Tongue (tissue), 2 donors: Measurements from ENCODE around the gene TMA16. TPM values are rescaled to one million over a fixed set of nuclear protein-coding genes. Genes with fewer than 3 reads are reported as not detected.
"Not testable (repeated sequence)": the region's sequence is repeated elsewhere in the genome, so short reads cannot be mapped to it uniquely, and the experiment has no call there.

Experiments used
- DNase-seq: peaks from one replicate; pipeline ENCODE4 v3.0.0-alpha.2; 2015
- total RNA-seq: library from RNA; depleted of rRNA; stranded (reverse); fragments of >200 nt; gene quantifications from one replicate; pipeline ENCODE4 v1.2.3, GENCODE V29; 2014

The TMA16 gene
- total RNA-seq, 1 donor from 2014 or later, result 40.6 TPM

DNA sequence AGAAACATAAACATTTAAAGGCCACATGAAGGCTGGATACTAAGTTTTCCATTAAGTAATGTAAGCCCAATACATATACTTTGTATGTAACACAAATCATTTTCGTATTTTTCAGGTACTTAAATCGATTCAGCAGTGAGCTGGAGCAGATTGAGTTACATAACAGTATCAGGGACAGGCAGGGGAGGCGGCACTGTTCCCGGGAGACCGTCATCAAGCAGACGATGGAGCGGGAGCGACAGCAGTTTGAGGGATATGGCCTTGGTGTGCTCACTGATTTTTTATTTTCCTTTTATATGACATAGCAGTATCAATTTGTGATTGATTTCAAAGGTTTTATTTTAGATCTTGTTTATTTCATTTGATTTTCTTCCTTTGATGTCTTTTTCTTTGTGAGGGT, 20.7 kb downstream of the TMA16 start:
- no peak for DNase-seq

DNA sequence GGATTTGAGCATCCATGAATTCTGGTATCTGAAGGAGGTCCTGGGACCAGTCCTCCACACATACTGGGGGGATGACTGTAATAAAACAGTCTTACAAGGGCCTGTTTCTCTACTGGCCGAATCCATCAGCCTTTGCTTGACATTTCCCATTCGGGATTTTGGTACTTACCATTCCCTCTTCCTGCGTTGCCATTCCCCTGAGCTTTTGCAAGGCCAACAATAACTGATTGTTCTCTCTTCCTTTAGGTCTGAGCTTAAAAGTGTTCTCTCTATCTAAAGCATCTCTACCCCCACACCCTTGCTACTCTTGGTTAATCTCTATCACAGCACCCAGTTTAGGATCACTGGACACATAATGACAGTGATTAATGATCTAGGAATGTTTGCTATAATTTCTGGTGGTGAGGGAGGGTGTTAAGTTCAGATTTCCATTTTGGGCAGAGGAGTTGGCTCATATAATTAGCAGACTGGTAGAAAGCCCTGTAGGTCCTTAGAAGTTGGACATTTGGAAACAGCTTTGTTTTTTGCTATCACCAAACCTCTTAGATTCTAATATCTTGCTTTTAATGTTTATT, 29.4 kb downstream of the TMA16 start:
- DNase-seq, result no peak

DNA sequence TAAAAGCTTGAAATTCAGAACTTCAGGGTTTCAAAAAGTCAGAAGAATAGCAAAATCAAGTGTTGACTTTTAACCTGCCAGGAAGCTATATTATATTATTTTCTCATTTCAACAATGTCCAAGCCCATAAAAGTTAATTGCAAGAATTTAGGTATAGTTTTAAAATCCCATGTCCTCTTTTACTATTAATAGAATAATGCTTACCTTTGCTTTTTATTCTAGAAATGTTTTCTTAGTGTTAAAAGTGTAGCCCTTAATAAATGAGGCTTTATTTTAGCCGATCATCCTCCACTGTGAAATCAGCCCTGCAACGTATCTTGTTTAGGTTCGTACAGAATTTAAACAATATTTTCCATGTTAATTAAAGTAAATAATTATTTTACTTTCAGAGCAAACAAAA, 31.5 kb downstream of the TMA16 start:
- DNase-seq, result no peak

DNA sequence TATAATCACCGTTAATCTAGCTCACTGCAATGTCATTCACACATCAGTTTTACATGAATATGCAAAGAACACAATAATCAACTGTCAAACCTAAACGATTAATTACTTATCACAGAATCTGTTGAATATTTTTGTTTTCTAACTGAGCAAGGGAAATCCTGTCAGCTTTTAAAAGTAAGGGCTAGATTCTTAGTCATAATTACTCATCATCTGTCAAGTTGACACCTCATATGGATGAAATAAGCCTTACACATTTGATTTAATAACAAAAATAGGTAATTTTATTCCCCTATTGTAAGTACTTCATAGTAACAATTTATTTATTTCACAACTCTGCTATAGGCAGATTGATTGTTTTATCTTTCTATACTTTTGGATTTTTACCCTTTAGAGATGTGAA, 32.7 kb downstream of the TMA16 start:
- no peak for DNase-seq

DNA sequence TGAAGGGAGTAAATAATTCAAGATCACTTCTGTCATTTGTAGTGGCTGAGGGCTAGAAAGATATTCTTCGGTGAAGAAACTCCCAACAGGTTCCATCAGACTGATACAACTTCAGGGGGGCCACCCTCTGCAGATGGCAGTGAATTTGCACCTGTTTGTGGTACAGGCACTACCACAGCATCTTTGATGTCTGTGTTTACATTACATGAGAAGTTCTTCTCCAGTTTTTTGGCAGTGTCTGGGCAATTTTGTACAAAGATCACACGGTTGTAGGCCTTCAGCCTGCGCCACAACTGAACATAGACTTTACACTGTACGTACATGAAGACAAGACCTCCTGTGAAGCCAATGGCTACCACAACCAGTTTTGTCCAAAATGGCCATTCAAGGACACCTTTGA, 34.2 kb downstream of the TMA16 start:
- no peak for DNase-seq

DNA sequence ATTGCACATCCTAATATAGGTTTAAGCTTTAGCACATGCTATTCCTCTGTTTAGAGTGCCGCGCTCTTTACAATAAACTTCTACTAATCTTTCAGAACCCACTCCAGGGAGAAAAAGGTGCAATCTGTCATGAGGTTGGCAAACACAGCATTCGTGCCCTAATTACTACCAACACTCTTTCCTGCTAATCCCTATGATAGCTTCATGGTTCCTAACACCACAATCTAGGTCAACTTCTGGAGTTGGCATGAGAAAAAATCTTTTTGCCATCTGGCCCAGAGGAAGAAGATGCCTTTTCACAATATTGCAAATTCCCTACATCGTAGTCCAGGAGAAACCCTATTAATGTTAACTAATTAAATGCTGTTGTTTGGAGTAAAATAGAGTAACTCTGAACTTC, 39.6 kb downstream of the TMA16 start:
- no peak for DNase-seq

DNA sequence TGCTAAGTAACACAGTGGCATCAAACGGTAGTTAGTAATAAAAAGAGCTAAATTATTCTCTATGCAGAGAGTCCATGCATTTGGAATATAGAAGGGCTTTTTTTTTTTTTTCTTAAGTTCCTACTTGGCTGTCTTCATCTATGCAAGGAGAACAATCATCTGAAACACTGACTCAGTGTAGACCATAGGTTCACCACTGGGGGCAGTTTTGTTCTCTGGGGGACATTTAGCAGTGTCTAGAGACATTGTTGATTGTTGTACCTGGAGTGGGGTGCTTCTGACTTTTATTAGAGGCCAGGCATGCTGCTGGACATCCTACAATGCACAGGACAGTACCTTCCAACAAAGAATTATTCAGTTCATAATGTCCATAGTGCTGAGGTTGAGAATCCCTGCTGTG, 41.2 kb downstream of the TMA16 start:
- no peak for DNase-seq

DNA sequence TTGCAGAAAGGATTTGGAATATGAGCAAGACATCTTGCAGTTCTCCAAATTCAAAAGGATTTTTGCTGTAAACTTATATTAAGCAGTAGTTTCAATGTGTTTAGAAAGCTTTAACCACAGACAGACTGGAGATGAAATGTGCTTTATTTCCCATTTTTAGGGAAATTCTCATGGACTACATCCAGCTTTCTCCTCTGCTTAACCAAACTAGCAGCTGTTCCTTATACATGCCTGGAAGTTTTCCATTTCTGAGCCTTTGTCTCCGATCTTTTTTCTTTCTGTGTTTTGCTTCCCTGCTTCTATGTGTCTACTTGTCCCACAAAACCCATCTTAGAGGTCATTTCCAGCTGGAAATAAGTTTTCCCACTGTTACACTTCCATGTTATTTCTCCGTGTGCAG, 41.6 kb downstream of the TMA16 start:
- peak; percentile 74 for DNase-seq

DNA sequence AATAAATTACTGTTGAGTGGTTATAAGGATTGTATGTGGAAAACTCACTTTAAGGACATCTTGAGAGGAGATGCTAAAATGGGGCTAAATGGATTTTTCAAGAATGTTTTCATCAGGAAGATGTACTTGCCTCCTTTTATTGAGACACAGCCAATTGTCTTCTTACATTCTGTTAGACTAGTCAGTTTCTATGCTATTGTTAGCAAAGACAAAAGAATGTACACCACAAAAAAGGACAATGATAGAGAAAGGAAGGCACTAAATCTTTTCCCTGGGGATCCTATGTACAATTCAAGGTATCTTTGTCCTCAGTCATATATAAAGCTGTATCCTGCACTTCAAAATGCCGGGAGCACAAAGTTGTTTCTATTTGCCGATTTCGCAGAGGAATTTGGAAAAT, 42.6 kb downstream of the TMA16 start:
- no peak for DNase-seq

DNA sequence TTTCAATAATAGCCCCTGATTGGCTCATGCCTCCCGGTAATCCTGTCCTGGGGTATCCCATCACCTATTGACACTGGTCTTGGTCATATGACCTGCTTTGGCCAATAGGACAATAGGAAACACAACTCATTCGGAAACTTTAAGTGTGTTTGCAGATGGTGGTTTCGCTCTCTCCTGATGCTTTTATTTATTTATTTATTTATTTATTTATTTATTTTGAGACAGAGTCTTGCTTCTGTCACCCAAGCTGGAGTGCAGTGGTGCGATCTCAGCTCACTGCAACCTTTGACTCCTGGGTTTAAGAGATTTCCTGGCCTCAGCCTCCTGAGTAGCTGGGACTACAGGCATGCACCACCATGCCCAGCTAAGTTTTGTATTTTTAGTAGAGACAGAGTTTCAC, 44.3 kb downstream of the TMA16 start:
- DNase-seq, result not testable (repeated sequence)

DNA sequence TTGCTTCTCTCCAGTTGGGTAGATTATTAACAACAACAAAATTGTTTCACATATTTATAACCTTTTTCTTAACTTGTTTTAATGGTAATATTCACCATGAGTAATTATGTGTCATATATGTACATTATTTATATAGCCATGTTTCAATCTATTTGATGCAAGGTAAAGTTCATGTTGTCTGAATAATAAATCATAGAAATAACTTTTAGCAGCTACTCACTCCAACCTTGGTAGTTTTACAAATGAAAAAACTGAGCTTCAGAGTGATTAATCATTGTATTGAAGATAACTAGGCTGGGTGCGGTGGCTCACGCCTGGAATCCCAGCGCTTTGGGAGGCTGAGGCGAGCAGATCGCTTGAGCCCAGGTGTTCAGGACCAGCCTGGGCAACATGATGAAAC, 46.0 kb downstream of the TMA16 start:
- DNase-seq, result no peak

DNA sequence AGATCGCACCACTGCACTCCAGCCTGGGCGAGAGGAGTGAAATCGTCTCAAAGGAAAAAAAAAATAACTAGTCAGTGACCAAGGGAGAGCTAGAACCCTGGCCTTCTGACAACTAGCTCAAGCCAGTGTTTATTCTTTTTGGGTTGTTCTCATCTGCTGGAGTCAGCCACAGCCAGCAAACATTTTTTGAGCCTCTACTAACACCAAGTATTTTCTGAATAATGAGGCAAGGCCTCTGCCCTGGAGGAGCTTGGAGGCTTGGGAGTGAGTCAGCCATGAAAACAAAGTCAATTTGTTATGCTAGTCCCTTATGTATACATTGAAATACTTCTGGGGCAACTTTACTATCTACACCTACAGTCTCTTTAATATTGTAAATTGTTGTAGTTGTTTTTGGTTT, 46.5 kb downstream of the TMA16 start:
- no peak for DNase-seq

DNA sequence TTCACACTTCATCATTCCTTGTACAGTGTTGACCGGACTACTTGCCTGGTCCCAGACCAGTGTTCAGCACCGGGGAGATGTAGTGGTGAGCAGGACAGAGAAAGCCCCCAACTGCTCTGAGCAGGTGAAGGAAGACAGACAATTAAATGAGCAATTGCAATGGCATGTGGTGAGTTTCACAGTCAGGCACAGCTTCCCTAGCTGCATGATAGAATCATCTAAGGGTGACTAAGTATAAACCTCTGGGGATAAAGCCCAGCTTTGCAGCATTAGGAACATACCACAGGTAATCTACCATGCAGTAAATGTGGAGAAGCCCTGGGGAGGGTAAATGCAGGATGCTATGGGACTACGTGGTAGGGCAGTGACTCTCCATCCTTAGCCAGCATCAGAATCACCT, 47.8 kb downstream of the TMA16 start:
- no peak for DNase-seq

DNA sequence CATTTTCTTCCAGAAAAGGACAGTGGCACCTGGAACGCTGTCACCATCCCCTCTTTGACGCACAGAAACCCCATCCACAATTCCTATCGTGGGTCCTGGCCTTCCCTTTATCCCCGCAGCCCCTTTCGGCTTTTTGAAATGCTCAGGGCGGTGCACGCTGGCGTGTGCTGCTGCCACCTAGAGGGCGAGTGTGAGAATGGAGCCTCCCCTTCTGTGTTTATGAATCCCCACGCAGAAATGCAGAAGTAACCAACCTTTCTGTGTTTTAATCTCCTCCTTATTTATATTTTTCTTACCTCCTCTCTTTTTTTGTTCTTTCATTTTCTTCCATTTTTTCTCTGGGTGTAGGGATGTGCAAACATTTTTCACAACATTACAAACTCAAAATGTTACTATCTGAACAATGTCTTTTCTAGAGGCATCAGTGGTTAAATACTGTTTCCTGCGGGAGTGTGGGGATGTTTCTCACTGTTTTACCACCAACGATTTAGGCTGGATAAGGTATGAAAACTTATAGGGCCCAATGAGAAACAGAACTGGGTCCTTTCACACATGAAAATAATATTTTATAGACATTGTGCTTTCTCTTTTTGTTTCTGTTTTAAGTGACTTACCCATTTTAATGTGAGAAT, 50.0 kb downstream of the TMA16 start:
- DNase-seq, result peak; percentile 78

DNA sequence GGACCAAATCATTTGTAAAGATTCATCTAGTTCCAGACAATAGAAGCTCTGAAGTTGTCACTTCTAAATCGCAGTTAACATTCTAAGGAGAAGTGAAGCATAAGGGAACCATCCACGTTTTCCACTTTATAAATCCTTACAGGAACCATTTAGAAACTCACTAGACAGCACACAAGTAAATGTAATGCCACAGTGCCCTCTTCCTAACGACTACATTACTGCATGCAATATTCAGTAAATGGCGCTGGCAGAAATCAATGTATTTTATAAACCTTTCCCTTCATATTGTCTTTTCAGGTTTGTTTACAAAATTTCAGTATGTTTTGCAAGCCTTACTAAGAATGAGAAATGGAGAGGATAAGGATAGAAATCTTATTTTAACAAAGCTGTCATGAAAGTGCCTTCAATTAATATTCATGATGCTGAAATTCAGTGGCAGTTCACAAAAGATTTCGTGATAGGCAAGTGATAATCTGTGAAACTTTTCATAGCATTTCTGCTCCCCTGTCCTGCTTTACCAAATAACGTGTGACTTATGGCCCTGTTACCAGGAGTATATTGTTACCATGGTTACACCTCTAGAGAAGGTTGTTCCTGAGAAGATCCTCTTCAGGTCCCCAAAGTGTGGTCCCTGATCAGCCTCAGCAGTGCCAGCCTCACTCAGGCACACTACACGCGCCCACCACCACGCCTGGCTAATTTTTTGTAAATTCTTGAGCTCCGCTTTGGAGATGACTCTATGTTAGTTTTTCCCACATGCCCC, 54.2 kb downstream of the TMA16 start:
- DNase-seq, result peak; percentile 73

DNA sequence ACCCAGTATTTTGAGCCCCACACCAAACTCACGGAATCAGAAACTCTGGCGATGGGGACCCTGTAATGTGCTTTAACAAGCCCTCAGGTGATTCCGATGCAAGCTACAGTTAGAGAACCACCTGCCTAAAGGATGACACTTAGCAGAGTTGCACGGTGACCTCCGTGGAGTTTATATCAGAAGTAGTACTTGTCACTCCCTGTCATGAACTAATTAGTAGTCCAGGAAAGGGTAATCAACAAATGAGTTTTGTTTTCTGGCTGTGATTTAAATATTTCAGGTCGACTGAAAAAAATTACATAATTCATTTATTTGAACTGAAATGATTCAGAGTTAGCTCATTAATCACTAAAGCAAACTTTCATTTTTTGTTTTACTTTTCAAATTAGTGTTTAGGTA, 56.4 kb downstream of the TMA16 start:
- DNase-seq, result no peak

DNA sequence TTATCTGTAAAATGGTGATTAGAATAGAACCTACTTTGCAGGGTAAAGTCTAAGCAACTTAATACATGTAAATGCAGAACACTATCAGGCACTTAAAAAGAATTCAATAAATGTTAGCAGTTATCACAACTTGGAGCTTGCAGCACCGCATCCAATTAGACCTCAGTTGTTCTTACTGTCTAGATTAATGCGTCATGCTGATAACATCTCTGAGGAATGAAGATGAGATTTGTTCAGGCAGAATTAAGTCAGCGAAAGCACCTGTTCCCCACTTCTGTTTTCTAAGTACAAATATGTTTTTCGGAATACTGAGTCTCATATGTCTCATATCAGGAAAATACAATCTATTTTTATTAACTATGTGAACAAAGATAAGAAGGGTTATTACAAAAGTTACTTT, 58.7 kb downstream of the TMA16 start:
- no peak for DNase-seq

DNA sequence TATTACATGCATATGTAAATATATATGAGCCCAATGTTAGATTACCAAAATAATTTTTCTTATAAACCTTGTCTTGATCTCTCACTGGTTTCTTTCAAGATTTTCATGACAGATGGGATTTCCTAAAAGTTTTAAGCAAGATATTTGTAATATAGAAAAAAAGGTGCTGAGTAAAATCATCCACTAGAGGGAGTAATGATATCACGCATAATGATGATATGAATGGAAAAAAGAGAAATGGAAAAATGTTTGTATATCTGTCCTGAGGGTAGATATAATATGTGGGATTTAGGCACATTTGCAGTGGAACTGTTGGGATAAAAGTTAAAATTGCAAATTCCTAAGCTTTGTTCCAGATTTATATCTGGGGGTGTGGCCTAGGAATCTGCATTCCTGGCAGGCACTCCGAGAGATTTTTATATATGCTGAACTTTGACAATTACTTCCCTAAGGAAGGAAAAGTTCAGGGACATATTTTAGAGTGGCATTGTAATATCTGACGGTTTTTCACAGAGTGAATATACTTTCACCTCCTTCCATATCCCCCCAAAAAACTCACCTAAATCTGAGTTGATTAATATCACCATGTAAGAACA, 60.5 kb downstream of the TMA16 start:
- DNase-seq, result peak; percentile 56

DNA sequence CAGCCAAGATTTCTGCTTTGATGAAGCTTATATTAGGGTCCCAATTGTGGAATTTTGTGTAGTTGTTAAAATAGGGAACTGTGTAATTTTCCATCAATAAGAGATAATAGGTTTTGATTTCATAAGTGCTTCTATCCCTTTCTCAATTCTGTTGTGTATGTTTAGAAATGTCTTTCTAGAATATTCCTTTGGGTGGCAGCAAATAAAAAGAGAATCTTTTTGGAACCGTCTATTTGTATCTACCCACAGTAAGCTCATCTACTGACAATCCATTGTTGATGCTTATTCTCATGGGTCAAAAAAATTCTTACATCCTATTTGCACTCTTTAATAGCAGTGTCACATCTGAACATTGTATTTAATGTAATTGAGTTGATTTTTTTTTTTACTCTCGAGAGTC, 61.7 kb downstream of the TMA16 start:
- peak; percentile 20 for DNase-seq

DNA sequence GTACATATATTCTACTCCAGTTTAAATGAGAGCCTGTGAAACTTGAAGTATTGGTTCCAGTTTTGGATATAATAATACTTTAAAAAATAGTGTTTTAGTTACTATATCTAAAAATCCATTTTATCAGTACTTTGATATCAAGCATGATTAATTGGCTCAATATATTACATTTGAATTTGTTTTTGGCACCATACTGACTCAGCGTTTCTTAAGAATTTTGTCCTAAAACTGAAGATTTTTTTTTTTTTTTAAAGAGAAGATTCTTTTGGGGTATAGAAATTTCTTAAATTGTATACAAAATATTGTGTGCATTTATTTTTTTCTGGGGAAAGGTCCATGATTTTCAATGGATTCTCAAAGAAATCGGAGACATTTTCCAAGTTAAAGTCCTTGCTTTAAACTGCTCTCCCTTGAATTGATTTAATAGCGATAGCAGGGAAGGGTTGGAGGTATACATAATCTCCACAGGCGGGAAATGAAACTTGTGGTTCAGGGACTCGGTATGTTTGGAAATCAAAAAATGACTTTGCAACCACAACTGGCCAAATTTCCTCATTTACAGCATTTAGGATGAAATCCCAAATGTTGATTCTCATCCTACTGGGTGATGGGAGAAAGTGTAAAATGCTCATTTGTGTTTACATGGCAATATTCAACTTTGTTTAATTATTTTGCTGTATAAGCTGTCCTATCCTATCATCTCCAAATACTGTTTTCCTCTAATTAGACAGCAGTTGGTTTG, 62.3 kb downstream of the TMA16 start:
- DNase-seq, result no peak

DNA sequence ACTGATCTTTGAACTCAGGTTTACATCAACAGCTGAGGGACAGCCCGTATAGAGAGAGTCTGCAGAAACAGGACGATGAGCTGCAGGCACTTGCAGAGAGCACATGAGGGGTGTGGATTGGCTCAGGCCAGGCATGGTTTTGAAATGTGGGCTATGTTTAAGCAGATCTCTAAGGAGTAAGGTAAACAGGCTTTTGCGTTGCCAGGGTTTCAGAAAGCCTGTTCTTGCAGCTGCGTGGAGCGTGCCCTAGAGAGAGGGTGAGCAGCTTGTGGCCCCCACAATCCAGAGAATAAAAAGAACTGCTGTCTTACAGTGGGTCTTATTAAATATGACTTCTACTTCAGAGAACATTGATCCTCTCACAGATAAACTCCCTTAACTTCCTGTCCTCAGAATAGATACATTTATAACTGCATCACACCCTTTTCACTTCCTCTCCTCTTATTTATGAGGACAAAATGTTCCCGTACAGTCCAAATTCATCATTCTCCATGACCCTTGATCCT, 64.1 kb downstream of the TMA16 start:
- peak; percentile 44 for DNase-seq

DNA sequence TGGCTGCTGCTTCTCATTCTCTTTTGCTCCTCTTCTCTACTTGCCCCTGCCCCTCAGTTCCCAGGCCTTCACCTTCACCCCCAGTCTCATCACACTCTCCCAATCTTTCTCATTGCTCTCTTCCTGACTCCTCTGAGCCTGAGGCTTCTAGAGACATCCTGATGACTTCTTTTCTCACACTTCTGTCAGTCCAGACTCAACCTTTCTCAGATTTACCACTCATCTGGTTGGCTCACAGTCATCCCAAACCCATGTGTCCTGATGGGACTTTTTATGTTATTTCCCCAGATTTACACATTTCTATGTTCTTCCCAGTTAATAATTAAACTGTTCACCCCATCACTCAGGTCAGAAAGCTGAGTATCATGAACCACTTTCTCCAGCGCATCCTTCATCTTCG, 68.0 kb downstream of the TMA16 start:
- no peak for DNase-seq

DNA sequence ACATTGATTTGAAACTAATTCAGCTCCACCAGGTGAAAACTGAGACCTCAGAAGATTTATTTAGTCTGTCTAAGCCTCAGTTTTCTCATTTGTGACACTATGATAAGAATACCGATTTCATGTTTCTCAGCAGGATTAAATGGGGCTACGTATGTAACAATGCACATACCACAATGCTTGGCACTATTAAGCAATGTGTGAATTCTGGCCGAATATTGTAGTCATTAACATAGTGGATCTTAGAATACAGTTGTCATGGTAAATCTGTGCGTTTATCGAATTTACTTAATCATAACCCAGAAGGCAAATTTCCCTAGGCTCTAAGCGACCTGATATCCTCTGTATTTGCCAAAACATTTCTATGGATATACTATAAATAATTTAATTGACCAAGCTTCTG, 69.1 kb downstream of the TMA16 start:
- DNase-seq, result no peak
